Bronchus fibroblast of lung (primary cell): ENCODE measurements around the gene YTHDF1. TPM values are rescaled to one million over a fixed set of nuclear protein-coding genes. Genes with fewer than 3 reads are reported as not detected.

Source experiments
- total RNA-seq: library from RNA; depleted of rRNA; stranded (reverse); fragments of >200 nt; gene quantifications from 2 replicates; pipeline ENCODE4 v1.2.3, GENCODE V29; 2015

Gene YTHDF1
- 16.2 and 20.2 TPM in 2 replicates for total RNA-seq

GRCh38 chr20:63216041-63216848, at the start of gene YTHDF1:
Gene YTHDF1, minus strand, starts transcription at chr20:63216131. Its CDS starts 239 bp downstream, at chr20:63215892.

GRCh38 chr20:63254232-63254605, 38.3 kb upstream of the YTHDF1 start, which contains the start of gene NKAIN4:
Gene NKAIN4, minus strand, starts transcription at chr20:63254463. Its CDS starts 13 bp downstream, at chr20:63254450.

GRCh38 chr20:63235399-63235983, 19.6 kb upstream of the YTHDF1 start, which contains the start of gene BIRC7:
Gene BIRC7, plus strand, starts transcription at chr20:63235905. Its CDS starts 192 bp downstream, at chr20:63236097.

Other genes with a start within 250 kb of the YTHDF1 start
- gene BHLHE23, start 209.2 kb downstream of the YTHDF1 start, total RNA-seq, result not detected in 2 replicates
- gene BIRC7, start 19.8 kb upstream of the YTHDF1 start, total RNA-seq, result not detected in 2 replicates
- not detected in 2 replicates for gene NKAIN4, start 38.3 kb upstream of the YTHDF1 start, total RNA-seq
- 58.3 and 63.9 TPM in 2 replicates for gene ARFGAP1, start 56.7 kb upstream of the YTHDF1 start, total RNA-seq
- gene COL20A1, start 77.1 kb upstream of the YTHDF1 start, total RNA-seq, result not detected in 2 replicates
- gene CHRNA4, start 145.2 kb upstream of the YTHDF1 start, total RNA-seq, result not detected in 2 replicates